SK-N-SH treated with all-trans-retinoic acid at 6 μM for 48 hours (cell line): ENCODE data around the gene MOV10L1.

Experiments
- ATAC-seq: fragments of 200-7000 bp; cut with Tn5 transposase; 3 replicates; pipeline ENCODE4 v1.9.1; 2020; ENCODE audit warnings: mild to moderate bottlenecking, moderate library complexity
- BACH2 ChIP-seq: fragments of 250-450 bp; sonication (Bioruptor Pico); IDR thresholded peaks from 2 replicates; pipeline ENCODE4 v1.9.0; 2021; ENCODE audit warnings: mild to moderate bottlenecking, borderline replicate concordance
- CREB5 ChIP-seq: fragments of 250-450 bp; sonication (Bioruptor Pico); IDR thresholded peaks from 2 replicates; pipeline ENCODE4 v1.5.1; 2020; ENCODE audit warnings: low read depth, mild to moderate bottlenecking, moderate library complexity
- CSDC2 ChIP-seq: fragments of 250-450 bp; sonication (Bioruptor Pico); IDR thresholded peaks from 2 replicates; pipeline ENCODE4 v1.5.0; 2020; ENCODE audit warnings: mild to moderate bottlenecking, moderate library complexity
- ESRRG ChIP-seq: fragments of 250-450 bp; sonication (Bioruptor Pico); IDR thresholded peaks from 2 replicates; pipeline ENCODE4 v1.6.1; 2021; ENCODE audit warnings: mild to moderate bottlenecking
- GLIS3 ChIP-seq: fragments of 250-450 bp; sonication (Bioruptor Pico); IDR thresholded peaks from 2 replicates; pipeline ENCODE4 v1.5.0; 2020; ENCODE audit warnings: mild to moderate bottlenecking, moderate library complexity
- ISL1 ChIP-seq: fragments of 250-450 bp; sonication (Bioruptor Pico); IDR thresholded peaks from 2 replicates; pipeline ENCODE4 v2.1.2; 2022; ENCODE audit warnings: mild to moderate bottlenecking, moderate library complexity
- OSR1 ChIP-seq: fragments of 250-450 bp; sonication (Bioruptor Pico); IDR thresholded peaks from 2 replicates; pipeline ENCODE4 v1.8.0; 2022; ENCODE audit warnings: moderate library complexity, mild to moderate bottlenecking, inconsistent platforms
- PPARA ChIP-seq: fragments of 250-450 bp; sonication (Bioruptor Pico); IDR thresholded peaks from 2 replicates; pipeline ENCODE4 v1.5.0; 2020; ENCODE audit warnings: mild to moderate bottlenecking, borderline replicate concordance
- RARB ChIP-seq: fragments of 250-450 bp; sonication (Bioruptor Pico); IDR thresholded peaks from 2 replicates; pipeline ENCODE4 v1.8.0; 2021; ENCODE audit warnings: mild to moderate bottlenecking, moderate library complexity
- SNAI2 ChIP-seq: fragments of 250-450 bp; sonication (Bioruptor Pico); IDR thresholded peaks from 2 replicates; pipeline ENCODE4 v1.5.0; 2020; ENCODE audit warnings: mild to moderate bottlenecking, moderate library complexity
- TCF4 ChIP-seq: fragments of 250-450 bp; sonication (Bioruptor Pico); IDR thresholded peaks from 2 replicates; pipeline ENCODE4 v1.8.0; 2021; ENCODE audit warnings: mild to moderate bottlenecking, moderate library complexity, borderline replicate concordance
- TOX ChIP-seq: fragments of 250-450 bp; sonication (Bioruptor Pico); IDR thresholded peaks from 2 replicates; pipeline ENCODE4 v1.8.0; 2021; ENCODE audit warnings: mild to moderate bottlenecking, moderate library complexity, borderline replicate concordance
- TSHZ2 ChIP-seq: fragments of 250-450 bp; sonication (Bioruptor Pico); IDR thresholded peaks from 2 replicates; pipeline ENCODE4 v1.5.0; 2020; ENCODE audit warnings: mild to moderate bottlenecking, moderate library complexity
- ZC3H10 ChIP-seq: fragments of 250-450 bp; sonication (Bioruptor Pico); IDR thresholded peaks from 2 replicates; pipeline ENCODE4 v1.5.1; 2021; ENCODE audit warnings: mild to moderate bottlenecking, moderate library complexity
- ZFP3 ChIP-seq: fragments of 250-450 bp; sonication (Bioruptor Pico); IDR thresholded peaks from 2 replicates; pipeline ENCODE4 v1.5.0; 2020; ENCODE audit warnings: mild to moderate bottlenecking, moderate library complexity
- ZFP30 ChIP-seq: fragments of 450-650 bp; formaldehyde crosslinking; IDR thresholded peaks from 2 replicates; pipeline ENCODE4 v1.5.0; 2022; ENCODE audit warnings: mild to moderate bottlenecking, moderate library complexity
- ZNF565 ChIP-seq: fragments of 450-650 bp; formaldehyde crosslinking; conservative IDR thresholded peaks from 2 replicates; pipeline ENCODE4 v1.5.0; 2020; ENCODE audit warnings: low read depth, mild to moderate bottlenecking, moderate library complexity
- ZNF70 ChIP-seq: fragments of 450-650 bp; formaldehyde crosslinking; IDR thresholded peaks from 2 replicates; pipeline ENCODE4 v1.5.0; 2020; ENCODE audit warnings: mild to moderate bottlenecking, moderate library complexity
- ZNF8 ChIP-seq: fragments of 450-650 bp; formaldehyde crosslinking; IDR thresholded peaks from 2 replicates; pipeline ENCODE4 v1.5.0; 2020; ENCODE audit warnings: mild to moderate bottlenecking, moderate library complexity
- TF ChIP-seq, protein P1 (sequence below): fragments of 250-450 bp; sonication (Bioruptor Pico); IDR thresholded peaks from 2 replicates; pipeline ENCODE4 v1.8.0; 2021; ENCODE audit warnings: low read depth, mild to moderate bottlenecking, moderate library complexity, borderline replicate concordance
- TF ChIP-seq, protein P2 (sequence below): fragments of 250-450 bp; sonication (Bioruptor Pico); IDR thresholded peaks from 2 replicates; pipeline ENCODE4 v1.8.0; 2020; ENCODE audit warnings: mild to moderate bottlenecking, moderate library complexity, borderline replicate concordance

Gene MOV10L1

DNA sequence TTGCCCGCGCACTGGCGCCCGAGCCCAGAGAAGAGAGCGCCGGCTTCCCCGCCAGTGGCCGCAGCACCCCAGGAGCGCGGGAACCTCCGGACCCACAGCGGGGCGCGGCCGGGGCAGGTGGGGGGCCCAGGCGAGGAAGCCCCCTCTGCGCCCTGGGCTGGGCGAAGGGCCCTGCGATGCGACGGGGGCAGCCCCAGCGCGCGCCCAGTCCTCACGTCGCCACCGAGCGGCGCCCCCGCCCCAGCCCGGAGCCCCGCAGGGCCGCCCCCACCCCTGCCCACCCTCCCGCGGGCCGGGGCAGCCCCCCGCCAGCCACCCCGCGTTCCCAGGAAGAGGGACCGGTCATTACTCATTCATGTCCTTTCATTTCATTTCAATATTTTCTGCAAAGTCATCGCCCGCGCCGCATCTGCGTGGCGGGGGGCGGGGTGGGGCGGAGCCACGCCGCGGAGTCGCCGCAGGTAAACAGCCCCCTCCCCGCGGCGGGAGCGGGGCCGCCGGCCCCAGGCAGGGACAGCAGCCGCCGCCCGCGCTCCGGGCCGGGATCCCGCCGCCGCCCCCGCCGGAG is 80.1 kb downstream of the MOV10L1 start:
- TF ChIP-seq ZFP30 (CRISPR knock-in tag): no peak
- peak; percentile 24; the same call in 2 of the 3 replicates for ATAC-seq

DNA sequence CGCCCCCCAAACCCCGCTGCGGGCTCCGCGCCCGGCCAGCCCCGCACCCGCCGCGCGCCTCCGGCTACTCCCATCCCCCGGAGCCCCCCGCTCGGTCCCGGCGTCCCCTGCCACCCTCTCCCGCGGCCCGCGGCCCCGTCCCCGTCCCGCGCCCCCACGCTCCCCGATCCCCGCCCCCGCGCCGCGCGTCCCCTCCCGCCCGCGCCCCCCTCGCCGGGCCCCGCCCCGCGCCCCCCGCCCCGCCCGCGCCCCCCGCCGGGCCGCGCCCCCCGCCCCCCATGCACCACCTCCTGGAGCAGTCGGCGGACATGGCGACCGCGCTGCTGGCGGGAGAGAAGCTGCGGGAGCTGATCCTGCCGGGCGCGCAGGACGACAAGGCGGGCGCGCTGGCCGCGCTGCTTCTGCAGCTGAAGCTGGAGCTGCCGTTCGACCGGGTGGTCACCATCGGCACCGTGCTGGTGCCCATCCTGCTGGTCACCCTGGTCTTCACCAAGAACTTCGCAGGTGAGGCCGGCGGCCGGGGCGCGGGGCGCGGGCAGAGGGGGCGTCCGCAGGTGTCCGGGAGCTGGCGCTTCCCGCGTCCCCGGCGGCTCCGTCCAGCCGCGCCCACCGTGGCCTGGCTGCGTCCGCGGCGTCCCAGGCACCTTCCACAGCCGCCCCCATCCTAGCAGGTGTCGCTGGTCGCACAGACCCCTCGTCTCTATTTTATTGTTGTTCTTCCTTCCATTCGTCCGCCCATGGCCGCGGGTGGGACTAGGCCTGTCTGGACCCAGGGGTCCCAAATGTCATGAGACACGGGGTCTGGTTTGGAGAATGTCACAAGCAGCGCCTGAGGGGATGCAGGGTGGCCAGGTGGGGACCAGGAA is 80.9 kb downstream of the MOV10L1 start, which contains the start of gene PANX2:
Gene PANX2, plus strand, starts transcription at position 279 of the 866 bp plus-strand sequence. Its CDS starts 0 bp downstream, at position 279.
- no peak for TF ChIP-seq ISL1 (CRISPR knock-in tag)
- TF ChIP-seq CSDC2 (CRISPR knock-in tag): no peak
- no peak for TF ChIP-seq TCF4 (CRISPR knock-in tag)
- TF ChIP-seq RARB: no peak
- no peak for TF ChIP-seq OSR1 (CRISPR knock-in tag)
- TF ChIP-seq SNAI2 (CRISPR knock-in tag): no peak
- no peak for TF ChIP-seq ZFP30 (CRISPR knock-in tag)
- TF ChIP-seq, protein P1, sequence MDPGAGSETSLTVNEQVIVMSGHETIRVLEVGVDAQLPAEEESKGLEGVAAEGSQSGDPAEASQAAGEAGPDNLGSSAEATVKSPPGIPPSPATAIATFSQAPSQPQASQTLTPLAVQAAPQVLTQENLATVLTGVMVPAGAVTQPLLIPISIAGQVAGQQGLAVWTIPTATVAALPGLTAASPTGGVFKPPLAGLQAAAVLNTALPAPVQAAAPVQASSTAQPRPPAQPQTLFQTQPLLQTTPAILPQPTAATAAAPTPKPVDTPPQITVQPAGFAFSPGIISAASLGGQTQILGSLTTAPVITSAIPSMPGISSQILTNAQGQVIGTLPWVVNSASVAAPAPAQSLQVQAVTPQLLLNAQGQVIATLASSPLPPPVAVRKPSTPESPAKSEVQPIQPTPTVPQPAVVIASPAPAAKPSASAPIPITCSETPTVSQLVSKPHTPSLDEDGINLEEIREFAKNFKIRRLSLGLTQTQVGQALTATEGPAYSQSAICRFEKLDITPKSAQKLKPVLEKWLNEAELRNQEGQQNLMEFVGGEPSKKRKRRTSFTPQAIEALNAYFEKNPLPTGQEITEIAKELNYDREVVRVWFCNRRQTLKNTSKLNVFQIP (CRISPR knock-in tag): no peak
- TF ChIP-seq, protein P2, sequence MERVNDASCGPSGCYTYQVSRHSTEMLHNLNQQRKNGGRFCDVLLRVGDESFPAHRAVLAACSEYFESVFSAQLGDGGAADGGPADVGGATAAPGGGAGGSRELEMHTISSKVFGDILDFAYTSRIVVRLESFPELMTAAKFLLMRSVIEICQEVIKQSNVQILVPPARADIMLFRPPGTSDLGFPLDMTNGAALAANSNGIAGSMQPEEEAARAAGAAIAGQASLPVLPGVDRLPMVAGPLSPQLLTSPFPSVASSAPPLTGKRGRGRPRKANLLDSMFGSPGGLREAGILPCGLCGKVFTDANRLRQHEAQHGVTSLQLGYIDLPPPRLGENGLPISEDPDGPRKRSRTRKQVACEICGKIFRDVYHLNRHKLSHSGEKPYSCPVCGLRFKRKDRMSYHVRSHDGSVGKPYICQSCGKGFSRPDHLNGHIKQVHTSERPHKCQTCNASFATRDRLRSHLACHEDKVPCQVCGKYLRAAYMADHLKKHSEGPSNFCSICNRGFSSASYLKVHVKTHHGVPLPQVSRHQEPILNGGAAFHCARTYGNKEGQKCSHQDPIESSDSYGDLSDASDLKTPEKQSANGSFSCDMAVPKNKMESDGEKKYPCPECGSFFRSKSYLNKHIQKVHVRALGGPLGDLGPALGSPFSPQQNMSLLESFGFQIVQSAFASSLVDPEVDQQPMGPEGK (CRISPR knock-in tag): no peak
- no peak for TF ChIP-seq ZNF565
- no peak for TF ChIP-seq GLIS3 (CRISPR knock-in tag)
- no peak for TF ChIP-seq TOX (CRISPR knock-in tag)
- TF ChIP-seq BACH2: no peak
- TF ChIP-seq PPARA: no peak
- no peak for TF ChIP-seq ZFP3 (CRISPR knock-in tag)
- no peak for TF ChIP-seq ZC3H10
- TF ChIP-seq CREB5 (CRISPR knock-in tag): no peak
- no peak for TF ChIP-seq ZNF70 (CRISPR knock-in tag)
- no peak for TF ChIP-seq ESRRG (CRISPR knock-in tag)
- no peak for TF ChIP-seq TSHZ2 (CRISPR knock-in tag)
- ATAC-seq: peak; percentile 24; the same call in 1 of the 3 replicates

DNA sequence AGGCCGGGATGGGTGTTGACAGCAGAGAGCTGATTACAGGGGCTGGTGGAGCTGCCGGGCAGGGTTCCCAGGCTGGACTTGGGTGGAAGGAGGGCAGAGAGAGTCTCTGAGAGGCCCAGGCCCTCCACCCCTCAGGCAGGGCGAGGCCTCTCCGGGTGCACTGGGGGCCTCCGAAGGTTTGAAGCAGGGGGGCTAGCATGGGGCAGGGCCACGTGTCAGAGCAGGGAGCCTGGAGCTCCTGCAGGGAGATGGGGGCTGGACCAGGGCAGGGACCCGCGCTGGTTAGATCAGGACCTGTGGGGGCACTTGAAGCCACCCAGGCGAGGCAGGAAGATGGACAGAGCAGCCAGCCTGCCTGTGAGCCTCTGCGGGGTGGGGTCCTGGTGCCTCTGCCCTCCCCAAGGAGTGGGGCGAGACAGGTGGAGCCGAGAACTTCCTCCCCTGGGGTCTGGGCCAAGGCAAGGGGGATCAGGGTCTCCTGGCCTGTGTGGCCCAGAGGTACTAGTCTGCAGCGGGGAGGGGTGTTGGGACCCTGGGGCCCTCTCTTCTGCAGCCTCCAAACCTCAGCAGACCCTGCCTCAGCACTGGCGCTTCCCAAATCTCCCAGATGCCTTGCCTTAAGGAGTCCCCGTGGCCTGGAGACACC is 81.6 kb downstream of the MOV10L1 start:
- ATAC-seq: peak; percentile 10
- TF ChIP-seq, protein P1 (CRISPR knock-in tag): no peak
- TF ChIP-seq TOX (CRISPR knock-in tag) (no peak), OSR1 (CRISPR knock-in tag) (no peak), ZFP30 (CRISPR knock-in tag) (no peak), ZNF8 (no peak), BACH2 (no peak), TSHZ2 (CRISPR knock-in tag) (no peak), TCF4 (CRISPR knock-in tag) (no peak), GLIS3 (CRISPR knock-in tag) (no peak)
